ENCODE results near the gene SMIM22. TPM values are rescaled to one million over a fixed set of nuclear protein-coding genes. Genes with fewer than 3 reads are reported as not detected.
A peak's percentile ranks its signal among the peaks of the same experiment; 100 is the strongest.

Gene SMIM22
- total RNA-seq, 6 donors from 2014 or later = 5.2 to 71.0 (median 36.6) TPM

- Histone ChIP-seq H3K27me3 (no peaks in the 10 kb centered on the region), H3K36me3 (peaks cover 3 to 56% (median 48%) of the 10 kb centered on the region in 4 donors), H3K4me3 (no peak overlapping the region), H3K4me1 (peaks cover 15 to 33% (median 23%) of the 10 kb centered on the region in 4 donors), H3K27ac (no peak overlapping the region), H3K9me3 (no peaks in the 10 kb centered on the region)
- no peak for TF ChIP-seq CTCF (IDR thresholded peaks at IDR 0.05)
- no peak for TF ChIP-seq EP300 (IDR thresholded peaks at IDR 0.05)
- TF ChIP-seq POLR2AphosphoS5 (IDR thresholded peaks at IDR 0.05) = no peak
- no peak for TF ChIP-seq POLR2A (IDR thresholded peaks at IDR 0.05)
- no peak for DNase-seq
- ATAC-seq (ENCODE audit: low FRiP score in 2 of 2) = no peak
- WGBS, 2 donors = 87% methylated on average over 11 of the region's 11 CpGs
These were observed 10.1 kb downstream of the SMIM22 start for GRCh38 chr16:4805231-4805630.

DNA sequence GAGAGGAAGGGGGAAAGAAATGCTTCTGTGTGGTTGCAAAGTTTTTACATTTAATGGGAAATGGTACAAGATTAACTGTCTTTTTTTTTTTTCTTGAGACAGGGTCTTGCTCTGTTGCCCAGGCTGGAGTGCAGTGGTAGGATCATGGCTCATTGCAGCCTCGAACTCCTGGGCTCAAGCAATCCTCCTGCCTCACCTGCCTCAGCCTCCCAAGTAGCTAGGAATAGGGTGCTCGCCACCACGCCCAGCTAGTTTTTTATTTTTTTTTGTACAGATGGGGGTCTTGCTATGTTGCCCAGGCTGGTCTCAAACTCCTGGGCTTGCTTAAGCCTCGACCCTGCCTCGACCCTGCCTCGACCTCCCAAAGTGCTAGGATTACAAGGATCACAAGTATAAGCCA, 11.1 kb downstream of the SMIM22 start:
- Histone ChIP-seq H3K27ac (no peak overlapping the region), H3K9me3 (no peaks in the 10 kb centered on the region), H3K36me3 (peaks cover 3 to 67% (median 56%) of the 10 kb centered on the region in 4 donors), H3K4me1 (peaks cover 10 to 22% (median 13%) of the 10 kb centered on the region in 4 donors), H3K4me3 (no peak overlapping the region), H3K27me3 (no peaks in the 10 kb centered on the region)
- TF ChIP-seq POLR2A (IDR thresholded peaks at IDR 0.05) (no peak), EP300 (IDR thresholded peaks at IDR 0.05) (no peak), POLR2AphosphoS5 (IDR thresholded peaks at IDR 0.05) (no peak)
- WGBS, 2 donors = 94 to 95% methylated on average over 6 of the region's 6 CpGs
- ATAC-seq (ENCODE audit: low FRiP score in 2 of 2) = no peak
- DNase-seq = no peak

- peak in 1 of 2 donors; percentile 44 for ATAC-seq (ENCODE audit: low FRiP score in 2 of 2)
- no peak for DNase-seq
- Histone ChIP-seq H3K27ac (no peak overlapping the region), H3K4me3 (no peak overlapping the region), H3K27me3 (no peaks in the 10 kb centered on the region), H3K4me1 (no peaks in the 10 kb centered on the region), H3K36me3 (peaks cover 25 to 96% (median 79%) of the 10 kb centered on the region in 4 donors), H3K9me3 (no peaks in the 10 kb centered on the region)
- 92 to 97% methylated on average over 3 of the region's 3 CpGs for WGBS, 2 donors
- TF ChIP-seq EP300 (IDR thresholded peaks at IDR 0.05) = no peak
These were observed 16.1 kb downstream of the SMIM22 start for GRCh38 chr16:4811242-4811641.

DNA sequence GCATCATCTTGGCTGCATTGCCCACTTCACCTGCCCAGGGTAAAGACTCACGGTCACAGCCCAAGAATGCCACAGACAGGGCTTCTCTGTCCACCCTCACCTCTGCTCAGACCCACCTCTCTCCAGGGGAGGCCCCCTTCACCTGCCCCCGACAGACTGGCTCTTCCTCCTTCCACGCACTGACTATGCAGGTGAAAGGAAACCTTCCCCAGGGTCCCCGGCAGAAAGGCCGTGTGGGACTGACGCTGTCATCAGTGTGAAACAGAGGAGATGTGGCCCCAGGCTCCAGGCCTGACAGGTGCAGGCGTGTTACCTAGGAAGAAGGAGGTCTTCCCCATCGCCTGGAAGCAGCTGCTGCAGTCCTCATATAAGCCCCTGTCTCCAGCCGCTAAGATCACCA, 16.6 kb downstream of the SMIM22 start:
- Histone ChIP-seq H3K27me3 (no peaks in the 10 kb centered on the region), H3K9me3 (no peaks in the 10 kb centered on the region), H3K27ac (no peak overlapping the region), H3K4me3 (no peak overlapping the region), H3K4me1 (no peaks in the 10 kb centered on the region), H3K36me3 (peaks cover 28 to 96% (median 82%) of the 10 kb centered on the region in 4 donors)
- peak; percentile 38 to 41 for ATAC-seq (ENCODE audit: low FRiP score in 2 of 2)
- DNase-seq = no peak
- 93% methylated on average over 4 to 9 of the region's 9 CpGs for WGBS, 2 donors
- TF ChIP-seq EP300 (IDR thresholded peaks at IDR 0.05) (no peak), POLR2A (IDR thresholded peaks at IDR 0.05) (no peak), CTCF (IDR thresholded peaks at IDR 0.05) (no peak), POLR2AphosphoS5 (IDR thresholded peaks at IDR 0.05) (no peak)

DNA sequence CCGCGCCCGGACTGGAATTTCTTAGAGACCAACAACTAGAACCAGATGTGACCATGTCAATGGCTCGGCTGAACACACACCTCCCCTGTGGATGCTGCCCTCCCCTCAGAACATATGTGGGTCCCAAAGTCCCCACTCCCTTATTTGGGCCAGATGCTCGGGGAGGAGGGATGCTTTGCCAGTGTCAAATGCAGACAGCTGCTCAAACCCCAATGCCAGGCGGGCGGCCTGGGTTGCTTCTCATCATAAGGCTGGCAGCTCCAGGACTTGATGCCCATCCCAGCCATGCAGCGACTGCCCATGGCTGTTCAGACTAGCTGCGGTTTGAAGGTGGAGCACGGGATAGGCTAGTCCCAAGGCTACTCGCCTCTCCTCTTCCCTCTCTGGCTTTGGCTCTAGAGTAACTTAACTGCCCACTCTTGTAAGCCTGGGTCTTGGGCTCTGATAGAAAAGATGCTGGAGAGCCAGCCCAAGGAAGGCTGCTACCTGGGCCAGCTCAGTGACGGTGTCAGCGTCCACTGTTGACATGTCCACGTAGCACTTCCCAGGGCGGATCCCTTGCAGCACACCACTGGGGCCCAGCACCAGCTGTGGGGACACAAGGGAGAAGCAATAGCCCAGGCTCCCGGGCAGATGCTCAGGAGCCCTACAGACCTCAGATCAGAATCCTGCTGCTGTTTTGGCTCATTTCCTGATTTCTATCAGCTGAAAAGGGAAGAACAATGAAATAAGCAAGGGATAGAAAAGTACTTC, 18.3 kb downstream of the SMIM22 start:
- H3K27ac ChIP-seq = no peak overlapping the region
- H3K9me3 ChIP-seq = no peaks in the 10 kb centered on the region
- H3K27me3 ChIP-seq = no peaks in the 10 kb centered on the region
- H3K4me1 ChIP-seq = no peaks in the 10 kb centered on the region
- ATAC-seq (ENCODE audit: low FRiP score in 2 of 2) = no peak
- 93 to 97% methylated on average over 11 to 16 of the region's 16 CpGs for WGBS, 2 donors
- TF ChIP-seq POLR2AphosphoS5 (IDR thresholded peaks at IDR 0.05) (no peak), POLR2A (IDR thresholded peaks at IDR 0.05) (no peak), EP300 (IDR thresholded peaks at IDR 0.05) (no peak), CTCF (IDR thresholded peaks at IDR 0.05) (no peak)
- H3K4me3 ChIP-seq = no peak overlapping the region
- DNase-seq = no peak
- H3K36me3 ChIP-seq = peaks cover 38 to 99% (median 83%) of the 10 kb centered on the region in 4 donors

- no peaks in the 10 kb centered on the region for H3K27me3 ChIP-seq
- DNase-seq (no peak), ATAC-seq (ENCODE audit: low FRiP score in 2 of 2) (no peak)
- no peak overlapping the region for H3K4me3 ChIP-seq
- H3K36me3 ChIP-seq = peaks cover 38 to 99% (median 85%) of the 10 kb centered on the region in 4 donors
- TF ChIP-seq POLR2A (IDR thresholded peaks at IDR 0.05) (no peak), CTCF (IDR thresholded peaks at IDR 0.05) (no peak), POLR2AphosphoS5 (IDR thresholded peaks at IDR 0.05) (no peak), EP300 (IDR thresholded peaks at IDR 0.05) (no peak)
- no peaks in the 10 kb centered on the region for H3K4me1 ChIP-seq
- H3K27ac ChIP-seq = no peak overlapping the region
- no peaks in the 10 kb centered on the region for H3K9me3 ChIP-seq
These were observed 18.9 kb downstream of the SMIM22 start for GRCh38 chr16:4814046-4814445.

All from upper lobe of left lung (tissue), 6 donors.